HG03575 (cell line): ENCODE measurements around the gene RPS27.
A peak's percentile ranks its signal among the peaks of the same experiment; 100 is the strongest.

Experiments
- ATAC-seq: cut with Tn5 transposase; IDR thresholded peaks from one replicate; pipeline ENCODE4 v1.9.1; 2021; ENCODE audit not compliant: unreplicated experiment, insufficient number of reproducible peaks, low FRiP score; ENCODE audit errors: extremely low read depth

RPS27 gene

DNA sequence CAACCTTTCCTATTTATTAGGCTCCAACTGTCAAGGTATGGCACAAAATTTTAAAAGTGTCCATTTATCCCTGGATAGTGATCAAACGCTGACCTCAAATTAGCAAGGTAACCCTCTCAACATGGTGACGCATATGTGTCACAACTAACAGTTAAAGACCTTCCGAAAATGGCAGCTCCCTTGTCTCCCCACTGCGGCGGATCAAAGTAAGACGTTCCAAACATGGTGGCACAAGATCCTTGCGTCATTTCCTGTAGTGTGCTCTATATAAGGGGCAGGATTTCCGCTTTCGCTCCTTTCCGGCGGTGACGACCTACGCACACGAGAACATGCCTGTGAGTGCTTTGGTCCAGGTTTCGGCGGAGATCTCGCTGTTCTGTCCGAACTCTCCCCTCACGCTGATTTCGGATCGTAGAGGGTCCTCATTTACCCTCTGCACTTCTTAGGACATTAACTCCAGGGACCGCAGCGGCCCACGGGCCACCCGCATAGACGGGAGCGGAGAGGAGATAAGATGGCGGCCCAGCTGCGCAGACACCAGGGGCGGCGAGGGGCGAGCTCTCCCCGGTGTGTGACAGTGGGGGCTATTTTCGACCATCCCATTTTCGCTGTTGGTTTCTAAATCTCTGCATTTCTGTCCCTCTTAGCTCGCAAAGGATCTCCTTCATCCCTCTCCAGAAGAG is at the start of gene RPS27:
Gene RPS27 (plus strand): TSS at position 295 of the 683 bp plus-strand sequence. CDS start 35 bp downstream, at position 330.
- ATAC-seq: peak; percentile 43

DNA sequence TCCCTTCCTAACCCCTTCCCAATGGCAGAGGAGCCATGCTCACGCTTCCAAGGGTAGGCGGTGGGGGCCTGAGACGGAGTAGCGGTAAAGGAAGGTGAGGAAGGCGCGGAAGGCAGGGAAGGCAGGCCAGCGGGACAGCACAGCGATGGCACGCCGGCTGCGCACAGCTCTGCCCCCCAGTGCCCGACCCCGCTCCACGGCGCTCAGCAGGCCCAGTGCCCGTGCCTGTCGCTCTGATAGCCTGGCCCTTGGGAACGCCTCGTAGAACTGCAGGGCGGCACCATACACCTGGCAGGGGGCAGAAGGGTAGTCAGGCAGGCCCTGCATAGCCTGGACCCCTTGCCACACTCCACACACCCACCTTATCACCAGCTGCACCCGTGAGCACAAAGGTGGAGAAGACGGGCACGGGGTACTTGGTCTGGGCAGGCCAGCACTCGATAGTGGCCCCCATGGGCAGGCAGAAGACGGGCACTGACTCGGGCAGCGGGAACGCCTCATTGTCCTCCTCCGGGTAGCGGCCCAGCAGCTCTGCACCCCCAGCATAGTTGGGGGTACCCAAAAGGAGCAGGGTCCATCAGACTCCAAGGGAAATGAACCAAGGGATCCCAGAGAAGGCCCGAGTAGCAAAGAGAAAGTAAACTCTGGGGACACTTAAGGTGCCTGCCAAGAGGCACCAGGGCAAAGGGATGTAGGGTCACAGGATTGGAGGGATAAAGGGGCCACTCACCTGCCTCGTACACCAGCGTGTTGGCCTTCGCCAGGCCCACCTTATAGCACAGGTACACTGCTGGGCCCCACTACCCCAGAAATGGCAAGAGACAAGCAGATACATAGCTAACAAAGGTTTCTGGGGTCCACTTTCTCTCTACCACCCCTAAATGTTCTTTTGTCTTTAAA is 48.5 kb upstream of the RPS27 start:
- no peak for ATAC-seq

- no peak for ATAC-seq
These were observed 47.6 kb upstream of the RPS27 start for GRCh38 chr1:153942766-153943549.

- no peak for ATAC-seq
These were observed 46.3 kb upstream of the RPS27 start for GRCh38 chr1:153944005-153944826.

- ATAC-seq: no peak
These were observed 45.8 kb upstream of the RPS27 start for GRCh38 chr1:153944827-153945117.

DNA sequence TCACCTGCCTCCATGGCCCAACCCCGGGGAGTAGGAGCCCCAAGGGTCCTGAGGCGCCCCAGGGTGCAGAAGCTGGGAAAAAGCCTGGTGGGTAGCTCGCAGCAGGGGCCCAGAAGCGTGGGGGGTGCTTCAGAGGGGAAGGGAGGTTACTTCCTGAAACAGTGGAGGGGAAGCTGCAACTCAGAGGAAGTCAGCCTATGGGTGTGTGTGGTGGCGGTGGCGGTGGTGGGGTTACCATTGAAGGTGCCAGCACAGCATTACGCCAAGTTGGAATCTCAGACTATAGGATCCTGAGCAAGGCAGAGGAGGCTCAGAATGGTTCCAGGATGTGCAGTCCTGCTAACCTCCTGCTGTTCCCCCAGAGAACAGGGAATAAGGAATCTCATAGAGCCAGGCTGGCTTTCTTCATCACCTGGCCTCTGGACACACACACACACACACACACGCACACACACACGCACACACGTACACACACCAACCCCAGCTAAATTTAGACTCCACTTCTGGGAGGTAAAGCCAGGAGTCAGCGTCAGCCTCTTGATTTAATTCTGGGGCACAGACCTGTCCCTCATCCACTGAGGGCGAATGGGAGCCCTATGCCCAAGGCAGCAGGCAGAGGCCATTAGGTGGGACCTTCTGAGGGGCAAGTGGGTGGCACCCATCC is 45.3 kb upstream of the RPS27 start:
- no peak for ATAC-seq

DNA sequence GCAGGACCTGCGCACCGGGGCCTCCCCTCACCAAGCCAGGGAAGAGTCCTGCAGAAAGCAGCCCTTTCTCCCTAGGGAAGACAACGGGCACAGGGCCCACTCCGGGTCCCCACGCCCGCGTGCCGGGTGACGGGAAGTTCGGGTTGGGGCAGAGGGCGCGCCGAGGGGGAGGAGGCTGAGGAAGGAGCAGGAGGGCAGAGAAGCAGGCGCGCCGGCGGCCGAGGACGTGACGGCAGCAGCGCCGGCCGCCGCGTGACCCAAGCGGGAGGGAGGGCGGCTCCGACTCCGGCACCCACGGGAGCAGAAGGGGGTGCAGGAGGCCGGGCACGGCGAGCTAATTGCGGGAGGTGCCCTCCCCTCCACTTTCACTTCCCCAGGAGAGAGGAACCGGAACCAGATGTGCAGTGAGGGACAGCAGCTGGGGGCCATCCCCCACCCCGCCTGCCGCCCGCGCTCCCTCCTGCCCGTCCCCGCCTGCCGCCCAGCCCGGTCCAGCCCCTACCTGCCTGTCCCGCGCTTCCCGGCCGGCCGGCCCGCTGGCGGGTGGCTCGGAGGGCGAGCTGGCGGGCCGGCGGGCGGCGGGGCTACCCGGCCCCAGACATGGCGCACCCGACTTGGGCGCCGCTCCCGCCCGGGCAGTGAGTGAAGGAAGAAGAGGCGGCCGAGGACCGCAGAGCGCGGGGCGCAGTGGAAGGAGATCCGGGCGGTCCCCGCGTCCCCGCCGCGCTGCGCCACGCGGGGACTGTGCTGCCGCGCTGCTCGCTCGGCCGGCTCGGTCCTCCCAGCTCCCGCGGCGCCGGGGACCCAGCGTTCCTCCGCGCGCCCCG is 44.6 kb upstream of the RPS27 start:
- peak; percentile 41 for ATAC-seq

GRCh38 chr1:153946622-153947241 is 43.8 kb upstream of the RPS27 start, which contains the start of gene DENND4B:
DENND4B (minus strand) TSS chr1:153946718; CDS start chr1:153944374, 2,344 bp downstream.
- no peak for ATAC-seq

- ATAC-seq: no peak
These were observed 39.4 kb upstream of the RPS27 start for GRCh38 chr1:153951183-153951582.

DNA sequence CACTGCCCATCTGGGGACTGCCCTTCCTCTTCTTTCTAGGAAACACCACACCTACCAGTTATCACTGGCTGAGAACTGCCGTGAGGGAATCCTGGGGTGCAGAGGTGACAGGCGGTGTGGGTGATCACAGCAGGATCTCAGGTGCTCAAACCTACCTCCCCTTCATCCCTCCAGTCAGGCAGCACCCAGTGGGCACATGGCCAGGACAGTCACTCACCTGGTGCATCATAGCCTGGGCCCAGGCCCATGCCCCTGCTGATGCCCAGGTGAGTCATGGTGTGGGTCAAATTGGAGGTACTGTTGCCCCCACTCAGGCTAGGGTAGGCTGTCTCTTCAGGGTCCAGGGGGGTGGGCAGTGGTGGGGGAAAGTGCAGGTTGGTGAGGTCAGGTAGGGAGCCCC is 38.8 kb upstream of the RPS27 start:
- no peak for ATAC-seq

- ATAC-seq: no peak
These were observed 36.6 kb upstream of the RPS27 start for GRCh38 chr1:153953859-153954365.

- ATAC-seq: no peak
These were observed 35.7 kb upstream of the RPS27 start for GRCh38 chr1:153954826-153955225.

- ATAC-seq: no peak
These were observed 33.4 kb upstream of the RPS27 start for GRCh38 chr1:153956997-153957715.

- no peak for ATAC-seq
These were observed 32.8 kb upstream of the RPS27 start for GRCh38 chr1:153957744-153958110.

- peak; percentile 46 for ATAC-seq
These were observed 32.2 kb upstream of the RPS27 start, which contains the start of gene CRTC2 for GRCh38 chr1:153958111-153958960. CRTC2 (minus strand) TSS chr1:153958612; CDS start chr1:153958497, 115 bp downstream.

DNA sequence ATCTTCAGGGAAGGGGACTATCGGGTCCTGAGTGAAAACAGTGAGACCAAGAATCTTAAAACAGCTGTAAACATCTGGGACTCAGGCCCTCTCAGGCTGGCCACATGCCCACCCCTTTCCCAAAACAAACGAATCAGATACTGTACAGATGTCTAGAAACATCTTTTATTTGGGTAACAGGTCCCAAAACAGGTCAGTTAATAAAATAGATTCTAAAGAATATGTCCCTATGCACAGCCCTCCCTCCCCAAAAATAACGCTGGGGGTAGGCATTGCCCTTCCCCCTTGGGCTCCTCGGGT is 31.7 kb upstream of the RPS27 start:
- no peak for ATAC-seq
